ENCODE measurements around the gene LY6G5C.

The LY6G5C gene

GRCh38 chr6:31626952-31627351, 53.9 kb downstream of the LY6G5C start:
- H3K27ac ChIP-seq: no peak overlapping the region
- peaks cover 9% of the 10 kb centered on the region for H3K4me1 ChIP-seq (ENCODE audit: low read depth, poor library complexity, severe bottlenecking)
- no peak for TF ChIP-seq CTCF (conservative IDR thresholded peaks at IDR 0.05; ENCODE audit: low read depth, low read length)
- H3K9ac ChIP-seq: no peak overlapping the region
- no peak overlapping the region for H2AFZ ChIP-seq (ENCODE audit: low read depth)
- peaks cover 27% of the 10 kb centered on the region for H3K79me2 ChIP-seq (ENCODE audit: insufficient read depth, low read depth)
- no peaks in the 10 kb centered on the region for H3K27me3 ChIP-seq (ENCODE audit: insufficient read depth, low read depth)
- H3K4me3 ChIP-seq (IDR thresholded peaks at IDR 0.05; ENCODE audit: insufficient read depth, low read depth, low read length): no peak overlapping the region
- H4K20me1 ChIP-seq (ENCODE audit: insufficient read depth): no peaks in the 10 kb centered on the region
- H3K4me2 ChIP-seq: no peak overlapping the region
- peaks cover 31% of the 10 kb centered on the region; the same call in 1 of the 2 replicates for H3K36me3 ChIP-seq (ENCODE audit: insufficient read depth)
